OCI-LY3 (cell line): Measurements from ENCODE around the gene ZNF202.

Experiments used
- H2AFZ ChIP-seq: fragments of 200-600, 300-600 bp; shearing (Covaris generic); 2 replicates; pipeline ENCODE4 v1.6.0; 2014; ENCODE audit warnings: antibody characterized with exemption, low read depth, low read length
- H3K27ac ChIP-seq: fragments of 200-600, 300-600 bp; sonication (generic); 2 replicates; pipeline ENCODE4 v1.5.1; 2014; ENCODE audit warnings: mild to moderate bottlenecking, low read length, moderate library complexity, mixed read lengths
- H3K27me3 ChIP-seq: fragments of 200-600, 300-600 bp; sonication (generic); 2 replicates; pipeline ENCODE4 v1.6.1; 2014; ENCODE audit warnings: low read depth, low read length, mixed read lengths
- H3K36me3 ChIP-seq: fragments of 200-600, 300-600 bp; sonication (generic); replicated peaks from 2 replicates; pipeline ENCODE3; 2014; ENCODE audit warnings: low read depth, low read length, mixed read lengths
- H3K4me1 ChIP-seq: fragments of 300-600, 200-600 bp; sonication (generic); 2 replicates; pipeline ENCODE4 v1.6.1; 2014; ENCODE audit warnings: low read length, mixed read lengths
- H3K4me2 ChIP-seq: fragments of 200-600, 300-600 bp; sonication (generic); 2 replicates; pipeline ENCODE4 v1.6.1; 2014; ENCODE audit warnings: low read length, mixed read lengths
- H3K4me3 ChIP-seq: fragments of 300-600, 200-600 bp; sonication (generic); 2 replicates; pipeline ENCODE4 v1.5.1; 2014; ENCODE audit warnings: antibody characterized with exemption, mild to moderate bottlenecking, low read length, moderate library complexity
- H3K79me2 ChIP-seq: fragments of 300-600, 200-600 bp; shearing (Covaris generic); 2 replicates; pipeline ENCODE4 v1.6.1; 2014; ENCODE audit warnings: mild to moderate bottlenecking, low read length, mixed read lengths
- H3K9ac ChIP-seq: fragments of 300-600, 200-600 bp; shearing (Covaris generic); 2 replicates; pipeline ENCODE4 v1.6.0; 2014; ENCODE audit warnings: mild to moderate bottlenecking, low read length, moderate library complexity
- H3K9me3 ChIP-seq: fragments of 200-600, 300-600 bp; shearing (Covaris generic); 2 replicates; pipeline ENCODE4 v1.6.1; 2014; ENCODE audit warnings: low read length, mixed read lengths; ENCODE audit not compliant: insufficient read depth
- H4K20me1 ChIP-seq: fragments of 200-600, 300-600 bp; sonication (generic); 2 replicates; pipeline ENCODE4 v1.6.1; 2016; ENCODE audit warnings: low read length, mixed read lengths; ENCODE audit not compliant: insufficient read depth
- CTCF ChIP-seq: fragments of 200-600, 300-600 bp; sonication (generic); IDR thresholded peaks from 2 replicates; pipeline ENCODE4 v1.5.1; 2014; ENCODE audit warnings: antibody characterized with exemption, low read length, low read depth
- EZH2phosphoT487 ChIP-seq: fragments of 200-600 bp; shearing (Covaris generic); IDR thresholded peaks from 2 replicates; pipeline ENCODE4 v1.6.1; 2018; ENCODE audit warnings: antibody characterized with exemption, mixed run types, low read depth

ZNF202 gene

GRCh38 chr11:123775289-123775688, 33.8 kb upstream of the ZNF202 start:
- no peaks in the 10 kb centered on the region for H3K79me2 ChIP-seq
- no peaks in the 10 kb centered on the region for H3K4me1 ChIP-seq
- no peak overlapping the region for H3K4me3 ChIP-seq
- TF ChIP-seq CTCF (no peak), EZH2phosphoT487 (no peak)
- no peak overlapping the region for H3K9ac ChIP-seq
- H4K20me1 ChIP-seq: no peaks in the 10 kb centered on the region
- H3K36me3 ChIP-seq: no peaks in the 10 kb centered on the region
- H3K9me3 ChIP-seq: no peaks in the 10 kb centered on the region
- no peaks in the 10 kb centered on the region for H3K27me3 ChIP-seq
- no peak overlapping the region for H3K4me2 ChIP-seq
- H2AFZ ChIP-seq: no peak overlapping the region
- no peak overlapping the region for H3K27ac ChIP-seq

- no peak overlapping the region for H3K9ac ChIP-seq
- H3K27me3 ChIP-seq: no peaks in the 10 kb centered on the region
- no peak for TF ChIP-seq CTCF
- no peaks in the 10 kb centered on the region for H4K20me1 ChIP-seq
- no peaks in the 10 kb centered on the region for H3K36me3 ChIP-seq
- H3K79me2 ChIP-seq: no peaks in the 10 kb centered on the region
- H3K4me2 ChIP-seq: no peak overlapping the region
- H3K27ac ChIP-seq: no peak overlapping the region
- H3K4me1 ChIP-seq: no peaks in the 10 kb centered on the region
- no peaks in the 10 kb centered on the region for H3K9me3 ChIP-seq
- no peak overlapping the region for H3K4me3 ChIP-seq
- H2AFZ ChIP-seq: no peak overlapping the region
Observed at GRCh38 chr11:123773959-123774358, 32.5 kb upstream of the ZNF202 start.

GRCh38 chr11:123773026-123773425, 31.6 kb upstream of the ZNF202 start:
- TF ChIP-seq CTCF (no peak), EZH2phosphoT487 (no peak)

GRCh38 chr11:123771664-123772063, 30.2 kb upstream of the ZNF202 start:
- no peak overlapping the region for H3K4me3 ChIP-seq
- no peak overlapping the region for H3K4me2 ChIP-seq
- H3K79me2 ChIP-seq: no peaks in the 10 kb centered on the region
- H3K9me3 ChIP-seq: no peaks in the 10 kb centered on the region
- H3K27ac ChIP-seq: no peak overlapping the region
- H3K36me3 ChIP-seq: no peaks in the 10 kb centered on the region
- H4K20me1 ChIP-seq: no peaks in the 10 kb centered on the region
- H2AFZ ChIP-seq: no peak overlapping the region
- no peak for TF ChIP-seq EZH2phosphoT487
- no peak for TF ChIP-seq CTCF
- no peaks in the 10 kb centered on the region for H3K27me3 ChIP-seq
- no peak overlapping the region for H3K9ac ChIP-seq
- no peaks in the 10 kb centered on the region for H3K4me1 ChIP-seq

More at GRCh38 chr11:123773026-123773425, 31.6 kb upstream of the ZNF202 start:
- Histone ChIP-seq H3K27ac (no peak overlapping the region), H3K36me3 (no peaks in the 10 kb centered on the region), H3K9me3 (no peaks in the 10 kb centered on the region), H3K27me3 (no peaks in the 10 kb centered on the region), H2AFZ (no peak overlapping the region), H4K20me1 (no peaks in the 10 kb centered on the region), H3K9ac (no peak overlapping the region), H3K4me2 (no peak overlapping the region), H3K4me3 (no peak overlapping the region), H3K4me1 (no peaks in the 10 kb centered on the region), H3K79me2 (no peaks in the 10 kb centered on the region)
